Tibial artery (tissue), 4 donors: ENCODE measurements around the gene SMAD6.

ENCODE experiments used
- DNase-seq, 2 donors: peaks; one replicate each; pipeline ENCODE4 v3.0.0-alpha.2; 2019
- H3K27ac ChIP-seq, 2 donors: fragments of 200-600 bp; sonication (generic) in 1 of 2; 1 replicate in 1 of 2; 2 replicates in 1 of 2; pipeline ENCODE4 v1.5.1; 2018 to 2019; ENCODE audit warnings: mild to moderate bottlenecking in 1 of 2
- H3K27me3 ChIP-seq, 2 donors: fragments of 200-600 bp; sonication (generic) in 1 of 2; one replicate each; pipeline versions ENCODE4 v1.5.1 to v1.6.0; 2016 to 2019
- H3K36me3 ChIP-seq, 3 donors: fragments of 200-600 bp; sonication (generic) in 2 of 3; one replicate each; pipeline ENCODE4 v1.5.1; 2016 to 2019; ENCODE audit warnings: mild to moderate bottlenecking in 2 of 3
- H3K4me1 ChIP-seq, 4 donors: fragments of 200-600 bp; sonication (generic) in 2 of 4; 1 replicate in 3 of 4; 2 replicates in 1 of 4; pipeline ENCODE4 v1.5.1; 2016 to 2019
- H3K4me3 ChIP-seq, 2 donors: fragments of 200-600 bp; sonication (generic) in 1 of 2; 1 replicate in 1 of 2; 2 replicates in 1 of 2; pipeline ENCODE4 v1.5.1; 2018 to 2019; ENCODE audit warnings: mild to moderate bottlenecking in 2 of 2
- H3K9me3 ChIP-seq, 3 donors: fragments of 200-600 bp; sonication (generic) in 1 of 3; one replicate each; pipeline ENCODE4 v1.5.1; 2016 to 2019
- intact Hi-C: fragments of 100-400 bp; cut with DNase I; formaldehyde crosslinking; loops from one replicate; pipeline ENCODE4 v1.15.0; 2023; ENCODE audit warnings: low total_unique reads
- TF ChIP-seq, protein P1 (sequence below), 2 experiments: fragments of 200-600 bp in 1 of 2; fragments of 450-650 bp in 1 of 2; IDR thresholded peaks; one replicate each; pipeline ENCODE4 v1.5.1; 2017 to 2019; ENCODE audit warnings: antibody characterized with exemption in 2 of 2, mild to moderate bottlenecking in 1 of 2, moderate library complexity in 1 of 2

The SMAD6 gene

DNA sequence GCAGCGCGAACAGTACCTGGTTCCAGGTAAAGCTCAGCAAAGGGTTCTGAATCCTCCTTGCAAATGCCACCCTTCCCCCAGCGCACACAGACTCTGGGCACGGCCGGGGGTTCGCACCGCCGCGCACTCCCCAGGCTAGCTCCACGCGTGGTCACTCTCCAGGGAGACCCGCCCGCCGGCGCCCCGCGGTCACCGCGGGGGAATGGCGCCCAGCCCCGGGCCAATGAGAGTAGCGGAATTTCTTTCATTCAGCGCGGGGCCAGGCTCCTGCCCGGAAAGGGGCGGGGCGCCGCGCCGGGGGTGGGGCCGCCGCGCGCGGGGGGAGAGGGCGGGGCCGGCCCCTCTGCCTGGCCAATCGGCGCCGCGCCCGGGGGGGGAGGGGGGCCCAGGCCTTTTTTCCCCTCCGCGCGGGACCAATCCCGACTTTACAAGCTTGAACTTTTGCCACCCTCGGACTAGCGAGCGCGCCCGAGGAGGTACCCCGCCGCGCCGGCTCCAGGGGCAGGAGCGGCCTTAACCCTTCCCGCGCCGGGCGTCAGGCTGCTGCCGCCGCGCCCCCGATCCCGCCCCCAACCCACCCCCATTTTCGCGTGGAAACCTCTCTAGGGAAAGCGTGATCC, 1.1 kb upstream of the SMAD6 start:
- H3K9me3 ChIP-seq = no peaks in the 10 kb centered on the region
- intact Hi-C loops = loop anchor here (5.0 kb wide), 1 partner anchor 151 kb away; no protein-coding TSS in a partner anchor
- no peaks in the 10 kb centered on the region for H3K36me3 ChIP-seq
- peak overlapping the region; percentile 75 to 86 for H3K27ac ChIP-seq
- no peaks in the 10 kb centered on the region for H3K27me3 ChIP-seq
- TF ChIP-seq, protein P1, sequence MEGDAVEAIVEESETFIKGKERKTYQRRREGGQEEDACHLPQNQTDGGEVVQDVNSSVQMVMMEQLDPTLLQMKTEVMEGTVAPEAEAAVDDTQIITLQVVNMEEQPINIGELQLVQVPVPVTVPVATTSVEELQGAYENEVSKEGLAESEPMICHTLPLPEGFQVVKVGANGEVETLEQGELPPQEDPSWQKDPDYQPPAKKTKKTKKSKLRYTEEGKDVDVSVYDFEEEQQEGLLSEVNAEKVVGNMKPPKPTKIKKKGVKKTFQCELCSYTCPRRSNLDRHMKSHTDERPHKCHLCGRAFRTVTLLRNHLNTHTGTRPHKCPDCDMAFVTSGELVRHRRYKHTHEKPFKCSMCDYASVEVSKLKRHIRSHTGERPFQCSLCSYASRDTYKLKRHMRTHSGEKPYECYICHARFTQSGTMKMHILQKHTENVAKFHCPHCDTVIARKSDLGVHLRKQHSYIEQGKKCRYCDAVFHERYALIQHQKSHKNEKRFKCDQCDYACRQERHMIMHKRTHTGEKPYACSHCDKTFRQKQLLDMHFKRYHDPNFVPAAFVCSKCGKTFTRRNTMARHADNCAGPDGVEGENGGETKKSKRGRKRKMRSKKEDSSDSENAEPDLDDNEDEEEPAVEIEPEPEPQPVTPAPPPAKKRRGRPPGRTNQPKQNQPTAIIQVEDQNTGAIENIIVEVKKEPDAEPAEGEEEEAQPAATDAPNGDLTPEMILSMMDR (IDR thresholded peaks at IDR 0.05) = no peak
- peak; percentile 96 to 98 for DNase-seq
- peaks cover 0 to 25% (median 21%) of the 10 kb centered on the region in 4 donors for H3K4me1 ChIP-seq
- H3K4me3 ChIP-seq = peak overlapping the region; percentile 78 to 84

DNA sequence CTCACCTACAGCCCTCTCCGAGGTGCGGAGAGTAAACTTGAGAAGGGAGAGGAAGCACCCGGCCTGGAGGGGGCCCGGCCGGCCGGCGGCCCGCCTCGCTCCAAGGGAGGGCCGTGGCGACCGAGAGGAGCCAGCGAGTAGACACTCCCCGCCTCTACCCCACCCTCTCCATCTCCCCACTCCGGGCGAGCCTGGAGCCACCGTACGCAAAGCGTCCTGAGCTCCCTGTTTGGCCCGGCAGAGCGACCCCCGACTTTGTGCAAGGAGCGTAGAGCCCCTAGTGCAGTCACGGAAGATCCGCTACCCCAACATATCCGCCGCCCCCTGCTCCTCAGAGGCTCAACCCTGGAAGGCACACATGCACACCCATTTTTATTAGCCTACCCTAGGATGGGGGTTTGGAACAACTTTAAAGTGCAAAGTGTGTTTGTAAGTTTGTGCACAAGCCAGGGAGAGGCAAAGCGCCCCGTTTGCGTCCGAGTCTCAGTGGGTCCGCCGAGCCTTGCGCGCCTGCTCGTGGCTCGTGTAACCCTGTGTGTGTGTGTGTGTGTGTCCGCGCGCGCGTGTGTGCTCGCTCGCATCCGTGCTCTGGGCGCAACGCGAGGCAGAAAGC, 508 bp upstream of the SMAD6 start:
- TF ChIP-seq, protein P1 (IDR thresholded peaks at IDR 0.05) = no peak
- H3K27me3 ChIP-seq = no peaks in the 10 kb centered on the region
- no peaks in the 10 kb centered on the region for H3K36me3 ChIP-seq
- H3K4me1 ChIP-seq = peaks cover 0 to 32% (median 27%) of the 10 kb centered on the region in 4 donors
- peak overlapping the region; percentile 75 to 86 for H3K27ac ChIP-seq
- peak overlapping the region; percentile 78 to 84 for H3K4me3 ChIP-seq
- intact Hi-C loops = loop anchor here (1.0 to 5.0 kb wide), 2 partner anchors 82 to 151 kb away; no protein-coding TSS in a partner anchor
- DNase-seq = peak; percentile 52 to 88
- H3K9me3 ChIP-seq = no peaks in the 10 kb centered on the region

GRCh38 chr15:66702787-66703539, 927 bp downstream of the SMAD6 start:
- Histone ChIP-seq H3K4me3 (peak overlapping the region; percentile 78 to 84), H3K27me3 (no peaks in the 10 kb centered on the region), H3K4me1 (peaks cover 0 to 42% (median 36%) of the 10 kb centered on the region in 4 donors), H3K36me3 (no peaks in the 10 kb centered on the region), H3K9me3 (no peaks in the 10 kb centered on the region), H3K27ac (peak overlapping the region; percentile 75 to 86)
- no peak for DNase-seq
- TF ChIP-seq, protein P1 (IDR thresholded peaks at IDR 0.05) = no peak
- intact Hi-C loops = loop anchor here (1.0 to 5.0 kb wide), 2 partner anchors 84 to 149 kb away; no protein-coding TSS in a partner anchor

GRCh38 chr15:66703540-66703941, 1.5 kb downstream of the SMAD6 start:
- TF ChIP-seq, protein P1 (IDR thresholded peaks at IDR 0.05) = no peak
- Histone ChIP-seq H3K27ac (peak overlapping the region; percentile 75 to 86), H3K27me3 (no peaks in the 10 kb centered on the region), H3K4me3 (peak overlapping the region; percentile 78 to 84), H3K36me3 (no peaks in the 10 kb centered on the region), H3K4me1 (peaks cover 0 to 42% (median 34%) of the 10 kb centered on the region in 4 donors), H3K9me3 (no peaks in the 10 kb centered on the region)
- intact Hi-C loops = loop anchor here (5.0 kb wide), 1 partner anchor 149 kb away; no protein-coding TSS in a partner anchor
- no peak for DNase-seq

DNA sequence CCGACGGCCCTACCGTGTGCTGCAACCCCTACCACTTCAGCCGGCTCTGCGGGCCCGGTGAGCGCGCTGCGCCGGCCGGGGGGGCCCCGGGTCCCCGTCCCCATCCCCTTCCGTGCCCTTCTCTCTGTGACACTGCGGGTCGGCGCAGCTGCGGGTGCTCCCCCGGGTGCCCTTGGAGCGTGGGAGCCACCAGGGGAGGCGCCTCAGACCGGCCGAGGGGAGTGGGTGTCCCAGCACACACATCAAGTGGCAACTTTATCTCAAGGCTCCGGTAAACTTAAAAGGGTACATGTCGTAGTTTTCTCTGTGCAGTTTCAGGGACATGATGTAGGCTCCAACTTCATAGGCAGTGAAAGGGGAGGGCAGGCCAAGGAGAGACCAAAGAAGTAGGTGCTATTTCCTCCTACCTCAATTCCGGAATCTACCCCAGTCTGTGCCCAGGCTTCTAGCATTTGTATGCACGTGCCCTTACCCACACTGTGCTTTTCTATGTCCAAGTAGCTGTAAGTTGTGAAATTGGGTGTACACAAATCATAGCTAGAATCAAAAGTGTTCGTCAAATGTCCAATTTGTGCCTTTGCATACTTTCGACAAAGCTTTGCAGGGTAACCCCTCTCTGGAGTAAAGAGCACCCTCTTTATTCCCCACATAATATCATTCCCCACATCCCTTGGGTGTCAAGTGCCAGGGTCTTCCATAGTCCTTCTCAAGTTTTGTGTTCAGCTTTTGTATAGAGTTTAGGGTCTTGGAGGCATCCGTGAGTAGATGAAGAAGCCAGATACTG, 2.2 kb downstream of the SMAD6 start:
- TF ChIP-seq, protein P1 (IDR thresholded peaks at IDR 0.05) = no peak
- DNase-seq = no peak
- Histone ChIP-seq H3K4me1 (peaks cover 0 to 46% (median 36%) of the 10 kb centered on the region in 4 donors), H3K27ac (peak overlapping the region; percentile 75 to 86), H3K27me3 (no peaks in the 10 kb centered on the region), H3K4me3 (peak overlapping the region; percentile 78 to 84), H3K9me3 (no peaks in the 10 kb centered on the region), H3K36me3 (no peaks in the 10 kb centered on the region)
- intact Hi-C loops = loop anchor here (5.0 kb wide), 1 partner anchor 148 kb away; no protein-coding TSS in a partner anchor
